Activated T-helper 9 cell treated with anti-CD3 and anti-CD28 coated beads, Interleukin-2, amount 50 U/mL, for 16 hours (primary cell): Measurements from ENCODE around the gene ROM1.
"Not testable (repeated sequence)": the region's sequence is repeated elsewhere in the genome, so short reads cannot be mapped to it uniquely, and the experiment has no call there.

Experiments
- DNase-seq: peaks from one replicate; pipeline ENCODE4 v3.0.0-alpha.2; 2020; ENCODE audit warnings: low read depth

The ROM1 gene

GRCh38 chr11:62610403-62610802 is 2.7 kb upstream of the ROM1 start:
- no peak for DNase-seq

GRCh38 chr11:62610814-62611704 is 2.0 kb upstream of the ROM1 start:
- DNase-seq = no peak

GRCh38 chr11:62611705-62612365 is 1.2 kb upstream of the ROM1 start:
- DNase-seq = peak; percentile 36

GRCh38 chr11:62613291-62613778 is 278 bp downstream of the ROM1 start:
- DNase-seq = no peak

GRCh38 chr11:62614275-62614674 is 1.2 kb downstream of the ROM1 start:
- peak; percentile 38 for DNase-seq

- no peak for DNase-seq
These were observed 2.5 kb downstream of the ROM1 start for GRCh38 chr11:62615521-62615920.

- DNase-seq = not testable (repeated sequence)
These were observed 3.9 kb downstream of the ROM1 start for GRCh38 chr11:62616957-62617356.

- no peak for DNase-seq
These were observed 8.0 kb downstream of the ROM1 start for GRCh38 chr11:62621027-62621566.

GRCh38 chr11:62621567-62622470 is 8.8 kb downstream of the ROM1 start, which contains the start of gene B3GAT3:
Gene B3GAT3 (minus strand): TSS chr11:62621986. CDS start chr11:62621947, 39 bp downstream.
- peak; percentile 95 for DNase-seq

GRCh38 chr11:62622476-62623089 is 9.5 kb downstream of the ROM1 start:
- no peak for DNase-seq

- no peak for DNase-seq
These were observed 14.7 kb downstream of the ROM1 start for GRCh38 chr11:62627713-62628112.

GRCh38 chr11:62632492-62632891 is 19.4 kb downstream of the ROM1 start:
- no peak for DNase-seq

- no peak for DNase-seq
These were observed 31.2 kb downstream of the ROM1 start for GRCh38 chr11:62644220-62644619.

- DNase-seq = no peak
These were observed 32.6 kb downstream of the ROM1 start for GRCh38 chr11:62645671-62645945.

- DNase-seq = peak; percentile 99
These were observed 33.1 kb downstream of the ROM1 start, which contains the start of gene GANAB for GRCh38 chr11:62645946-62646824. Gene GANAB (minus strand): TSS chr11:62646613. CDS start chr11:62646599, 14 bp downstream.

GRCh38 chr11:62646825-62647608 is 34.0 kb downstream of the ROM1 start:
- no peak for DNase-seq

GRCh38 chr11:62647609-62648005 is 34.5 kb downstream of the ROM1 start:
- no peak for DNase-seq

- no peak for DNase-seq
These were observed 35.3 kb downstream of the ROM1 start for GRCh38 chr11:62648185-62648966.

- DNase-seq = no peak
These were observed 35.9 kb downstream of the ROM1 start for GRCh38 chr11:62648967-62649364.
